Naive B cell (primary cell): ENCODE results near the gene KISS1R. TPM values are rescaled to one million over a fixed set of nuclear protein-coding genes. Genes with fewer than 3 reads are reported as not detected.

Source experiments
- ATAC-seq, 2 donors: fragments of 150-1000 bp; cut with Tn5 transposase; 2 replicates each; pipeline ENCODE4 v1.10.0; 2021; ENCODE audit warnings: low read depth in 2 of 2, mild to moderate bottlenecking in 2 of 2, moderate library complexity in 2 of 2
- DNase-seq: peaks from one replicate; pipeline ENCODE4 v3.0.0; 2022
- H3K27ac Mint-ChIP-seq, 6 donors: one replicate each; pipeline ENCODE4 v1.8.0; 2020 to 2022; ENCODE audit warnings: mild to moderate bottlenecking in 6 of 6, mixed read lengths in 6 of 6, moderate library complexity in 5 of 6, inconsistent platforms in 2 of 6
- H3K27me3 Mint-ChIP-seq, 3 donors: one replicate each; pipeline ENCODE4 v1.8.0; 2021 to 2022; ENCODE audit warnings: mixed read lengths in 3 of 3, mild to moderate bottlenecking in 1 of 3
- H3K36me3 Mint-ChIP-seq, 2 donors: one replicate each; pipeline ENCODE4 v1.8.0; 2020 to 2022; ENCODE audit warnings: mixed read lengths in 2 of 2, inconsistent platforms in 1 of 2, mild to moderate bottlenecking in 1 of 2
- H3K4me1 Mint-ChIP-seq, 3 donors: one replicate each; pipeline ENCODE4 v1.8.0; 2020 to 2022; ENCODE audit warnings: mixed read lengths in 3 of 3, inconsistent platforms in 1 of 3, mild to moderate bottlenecking in 1 of 3, moderate library complexity in 1 of 3
- H3K4me3 Mint-ChIP-seq, 8 donors: one replicate each; pipeline ENCODE4 v1.8.0; 2020 to 2022; ENCODE audit warnings: mild to moderate bottlenecking in 8 of 8, mixed read lengths in 8 of 8, moderate library complexity in 8 of 8, inconsistent platforms in 2 of 8
- H3K9me3 Mint-ChIP-seq, 7 donors: one replicate each; pipeline ENCODE4 v1.8.0; 2020 to 2022; ENCODE audit warnings: mixed read lengths in 7 of 7, mild to moderate bottlenecking in 5 of 7, inconsistent platforms in 2 of 7, moderate library complexity in 1 of 7
- polyA plus RNA-seq, 6 donors: library from polyadenylated mRNA; unstranded; fragments of 300-500 nt; fragmentation: Illumina TruSeq; gene quantifications; one replicate each; pipeline ENCODE4 v1.2.3, GENCODE V29; 2021; ENCODE audit warnings: low read depth in 6 of 6

The KISS1R gene
- polyA plus RNA-seq, 6 donors from 2014 or later, result 0.17 to 0.42 (median 0.33) TPM; not detected in 2

DNA sequence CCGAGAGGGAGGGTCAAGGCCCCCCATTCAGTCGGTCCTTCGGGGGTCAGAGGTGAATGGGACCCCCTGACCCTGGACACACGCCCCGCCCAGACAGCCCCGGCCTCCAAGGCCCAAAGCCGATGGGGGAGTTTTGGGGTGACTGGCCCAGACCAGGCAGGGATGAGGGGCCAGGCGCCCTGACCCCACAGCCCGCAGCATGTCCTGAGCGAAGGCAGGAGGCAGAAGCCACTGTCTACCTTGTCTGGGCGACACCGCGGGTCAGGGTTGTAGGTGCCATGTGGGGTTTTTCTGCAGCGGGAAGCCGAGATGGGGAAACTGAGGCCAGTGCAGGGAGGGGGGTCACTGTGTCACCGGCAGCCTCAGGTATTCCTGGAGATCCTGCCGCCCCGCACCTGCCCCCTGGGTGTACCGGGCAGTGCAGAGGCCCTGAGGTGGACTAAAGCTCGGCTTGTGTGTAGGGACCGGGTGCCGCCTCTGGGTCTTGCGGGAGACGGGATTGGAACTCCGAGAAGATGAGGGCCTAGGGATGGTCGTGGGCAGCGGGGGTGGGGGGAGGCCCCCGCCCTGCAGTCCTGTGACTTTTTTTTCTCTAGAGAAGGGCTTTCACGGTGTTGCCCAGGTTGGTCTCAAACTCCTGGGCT lies 17.2 kb downstream of the KISS1R start:
- ATAC-seq, result no peak
- Mint-ChIP-seq H3K9me3 (peaks cover 0 to 4% (median 0%) of the 10 kb centered on the region in 7 donors), H3K36me3 (no peaks in the 10 kb centered on the region), H3K27me3 (no peaks in the 10 kb centered on the region), H3K4me3 (no peak overlapping the region), H3K27ac (peak overlapping the region in 1 of 6 donors; percentile 62), H3K4me1 (peaks cover 14 to 35% (median 16%) of the 10 kb centered on the region in 3 donors)
- no peak for DNase-seq

DNA sequence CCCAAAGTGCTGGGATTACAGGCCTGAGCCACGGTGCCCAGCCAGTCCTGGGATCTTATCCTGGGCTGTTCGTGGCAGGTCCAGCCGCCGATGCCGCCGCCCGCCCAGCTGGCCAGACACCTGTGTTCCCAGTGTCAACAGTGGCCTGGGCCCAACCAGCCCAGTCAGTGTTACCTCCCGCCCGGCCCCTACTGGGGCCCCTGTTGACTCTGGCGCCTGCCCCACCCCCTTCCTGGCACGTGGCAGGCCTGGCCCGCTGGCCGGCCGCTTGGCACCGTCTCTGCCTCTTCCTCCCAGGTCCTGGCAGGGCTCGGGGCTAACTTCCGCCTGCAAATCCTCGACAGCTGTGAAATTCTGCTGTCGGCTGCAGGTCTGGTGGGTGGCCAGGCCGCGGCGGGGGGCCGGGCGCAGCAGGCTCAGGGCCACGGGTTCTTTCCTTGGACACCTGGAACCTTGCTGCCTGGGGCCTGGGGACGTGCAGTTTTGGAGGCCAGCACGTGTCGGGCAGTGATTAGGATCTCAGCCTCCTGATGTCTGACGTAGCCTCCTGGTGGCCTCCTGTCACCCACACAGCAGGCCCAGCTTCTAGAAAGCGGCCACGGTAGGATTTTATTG lies 17.8 kb downstream of the KISS1R start:
- DNase-seq (no peak), ATAC-seq (peak in 1 of 2 donors; percentile 41)
- Mint-ChIP-seq H3K4me1 (peaks cover 19 to 41% (median 22%) of the 10 kb centered on the region in 3 donors), H3K9me3 (peaks cover 0 to 4% (median 0%) of the 10 kb centered on the region in 7 donors), H3K27ac (peak overlapping the region in 2 of 6 donors; percentile 16 to 76), H3K27me3 (no peaks in the 10 kb centered on the region), H3K36me3 (no peaks in the 10 kb centered on the region), H3K4me3 (no peak overlapping the region)

DNA sequence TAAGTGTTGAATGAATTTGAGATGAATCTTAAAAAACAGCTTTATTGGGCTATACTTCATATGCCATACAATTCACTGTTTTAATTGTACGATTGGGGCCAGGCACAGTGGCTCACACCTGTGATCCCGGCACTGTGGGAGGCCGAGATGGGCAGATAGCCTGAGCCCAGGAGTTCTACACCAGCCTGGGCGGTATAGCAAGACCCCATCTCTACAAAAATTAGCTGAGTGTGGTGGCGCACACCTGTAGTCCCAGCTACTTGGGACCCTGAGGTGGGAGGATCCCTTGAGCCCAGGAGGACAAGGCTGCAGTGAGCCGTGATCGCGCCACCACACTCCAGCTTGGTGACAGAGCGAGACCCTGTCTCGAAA lies 19.0 kb downstream of the KISS1R start:
- no peaks in the 10 kb centered on the region for H3K27me3 Mint-ChIP-seq
- DNase-seq (no peak), ATAC-seq (no peak)
- H3K36me3 Mint-ChIP-seq, result no peaks in the 10 kb centered on the region
- peaks cover 24 to 48% (median 28%) of the 10 kb centered on the region in 3 donors for H3K4me1 Mint-ChIP-seq
- H3K4me3 Mint-ChIP-seq, result no peak overlapping the region
- H3K9me3 Mint-ChIP-seq, result peaks cover 0 to 4% (median 0%) of the 10 kb centered on the region in 7 donors
- peak overlapping the region in 1 of 6 donors; percentile 36 for H3K27ac Mint-ChIP-seq

DNA sequence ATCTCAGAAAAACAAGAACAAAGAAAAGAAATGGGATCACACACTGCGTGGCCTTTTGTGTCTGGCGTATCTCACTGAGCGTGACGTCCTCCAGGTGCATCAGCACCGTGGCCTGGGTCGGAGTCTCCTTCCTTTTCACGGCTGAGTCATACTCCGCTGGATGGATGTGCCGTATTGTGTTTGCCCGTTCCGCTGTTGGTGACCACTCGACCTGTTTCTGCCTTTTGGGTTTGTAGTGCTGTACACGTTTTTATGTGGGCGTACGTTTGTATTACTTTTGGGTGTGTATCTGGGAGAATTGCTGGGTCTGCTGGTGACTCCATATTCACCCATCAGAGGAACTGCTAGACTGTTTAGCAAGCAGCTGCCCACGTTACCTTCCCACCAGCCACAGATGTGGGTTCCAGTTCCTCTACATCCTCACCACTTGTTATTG lies 20.1 kb downstream of the KISS1R start:
- Mint-ChIP-seq H3K36me3 (no peaks in the 10 kb centered on the region), H3K4me3 (peak overlapping the region in 2 of 8 donors; percentile 22 to 42)

GRCh38 chr19:938233-938923 lies 21.2 kb downstream of the KISS1R start:
- peaks cover 19 to 40% (median 24%) of the 10 kb centered on the region in 3 donors for H3K4me1 Mint-ChIP-seq
- peaks cover 0 to 4% (median 0%) of the 10 kb centered on the region in 7 donors for H3K9me3 Mint-ChIP-seq
- no peak for DNase-seq
- no peak for ATAC-seq
- H3K4me3 Mint-ChIP-seq, result peak overlapping the region in 1 of 8 donors; percentile 51
- no peaks in the 10 kb centered on the region for H3K27me3 Mint-ChIP-seq
- H3K27ac Mint-ChIP-seq, result peak overlapping the region in 4 of 6 donors; percentile 35 to 82 (median 77)
- no peaks in the 10 kb centered on the region for H3K36me3 Mint-ChIP-seq

More for the DNA sequence above, 20.1 kb downstream of the KISS1R start:
- Mint-ChIP-seq H3K27me3 (no peaks in the 10 kb centered on the region), H3K4me1 (peaks cover 26 to 51% (median 29%) of the 10 kb centered on the region in 3 donors), H3K9me3 (peaks cover 0 to 4% (median 0%) of the 10 kb centered on the region in 7 donors), H3K27ac (peak overlapping the region; percentile 12 to 86 (median 76))
- DNase-seq, result no peak
- peak in 1 of 2 donors; percentile 15 for ATAC-seq

DNA sequence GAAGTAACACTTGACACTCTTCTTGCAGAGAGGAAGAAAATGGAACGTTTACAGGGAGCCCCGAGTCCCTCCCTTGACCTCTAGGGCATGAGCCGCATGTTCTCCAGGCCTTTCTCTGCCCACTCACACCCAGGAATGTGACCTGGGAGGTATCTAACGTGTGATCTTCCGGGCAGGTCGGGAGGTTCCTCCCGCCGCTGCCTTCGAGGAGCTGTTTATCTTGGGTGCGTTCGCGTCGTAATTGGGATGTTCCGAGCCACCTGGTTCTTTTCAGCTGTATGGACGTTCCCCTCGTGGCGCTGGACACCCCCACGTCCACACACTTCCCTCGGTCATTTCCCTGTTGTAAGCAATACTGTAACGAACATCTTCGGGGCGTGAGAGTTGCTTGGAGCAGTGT lies 22.3 kb downstream of the KISS1R start:
- H3K27ac Mint-ChIP-seq, result peak overlapping the region in 3 of 6 donors; percentile 44 to 89 (median 73)
- H3K9me3 Mint-ChIP-seq, result peaks cover 0 to 4% (median 0%) of the 10 kb centered on the region in 7 donors
- no peaks in the 10 kb centered on the region for H3K27me3 Mint-ChIP-seq
- peak overlapping the region in 3 of 8 donors; percentile 81 to 87 (median 83) for H3K4me3 Mint-ChIP-seq
- no peak for DNase-seq
- peaks cover 19 to 35% (median 24%) of the 10 kb centered on the region in 3 donors for H3K4me1 Mint-ChIP-seq
- H3K36me3 Mint-ChIP-seq, result no peaks in the 10 kb centered on the region
- ATAC-seq, result no peak

DNA sequence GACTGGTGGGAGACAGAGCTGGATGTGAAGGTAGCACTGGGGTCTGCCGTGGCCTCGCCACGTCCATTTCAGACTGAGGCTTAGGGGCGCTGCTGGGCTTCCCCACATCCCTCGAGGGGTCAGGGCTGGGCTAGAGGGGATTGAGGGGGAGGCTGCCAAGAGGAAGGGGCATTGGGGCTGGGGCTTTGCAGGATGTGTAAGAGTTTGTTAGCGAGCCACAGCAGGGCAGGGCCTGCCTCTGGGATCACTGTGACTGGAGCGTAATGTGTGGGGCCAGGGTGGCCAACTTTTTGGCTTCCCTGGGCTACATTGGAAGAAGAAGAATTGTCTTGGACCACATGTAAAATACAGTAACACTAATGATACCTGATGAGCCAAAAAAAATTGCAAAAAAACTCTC lies 22.8 kb downstream of the KISS1R start:
- H3K9me3 Mint-ChIP-seq, result peaks cover 0 to 4% (median 0%) of the 10 kb centered on the region in 7 donors
- no peak for DNase-seq

GRCh38 chr19:940591-941291 lies 23.6 kb downstream of the KISS1R start:
- ATAC-seq (peak; percentile 73 to 76), DNase-seq (peak; percentile 72)
- Mint-ChIP-seq H3K4me1 (peaks cover 19 to 32% (median 26%) of the 10 kb centered on the region in 3 donors), H3K4me3 (peak overlapping the region; percentile 78 to 91 (median 84)), H3K9me3 (peaks cover 0 to 4% (median 0%) of the 10 kb centered on the region in 7 donors), H3K36me3 (no peaks in the 10 kb centered on the region), H3K27me3 (no peaks in the 10 kb centered on the region), H3K27ac (peak overlapping the region in 4 of 6 donors; percentile 74 to 94 (median 91))

More for the DNA sequence above, 22.8 kb downstream of the KISS1R start:
- Mint-ChIP-seq H3K36me3 (no peaks in the 10 kb centered on the region), H3K4me3 (peak overlapping the region; percentile 78 to 90 (median 83)), H3K4me1 (peaks cover 19 to 37% (median 26%) of the 10 kb centered on the region in 3 donors), H3K27me3 (no peaks in the 10 kb centered on the region), H3K27ac (peak overlapping the region; percentile 75 to 93 (median 88))
- no peak for ATAC-seq

DNA sequence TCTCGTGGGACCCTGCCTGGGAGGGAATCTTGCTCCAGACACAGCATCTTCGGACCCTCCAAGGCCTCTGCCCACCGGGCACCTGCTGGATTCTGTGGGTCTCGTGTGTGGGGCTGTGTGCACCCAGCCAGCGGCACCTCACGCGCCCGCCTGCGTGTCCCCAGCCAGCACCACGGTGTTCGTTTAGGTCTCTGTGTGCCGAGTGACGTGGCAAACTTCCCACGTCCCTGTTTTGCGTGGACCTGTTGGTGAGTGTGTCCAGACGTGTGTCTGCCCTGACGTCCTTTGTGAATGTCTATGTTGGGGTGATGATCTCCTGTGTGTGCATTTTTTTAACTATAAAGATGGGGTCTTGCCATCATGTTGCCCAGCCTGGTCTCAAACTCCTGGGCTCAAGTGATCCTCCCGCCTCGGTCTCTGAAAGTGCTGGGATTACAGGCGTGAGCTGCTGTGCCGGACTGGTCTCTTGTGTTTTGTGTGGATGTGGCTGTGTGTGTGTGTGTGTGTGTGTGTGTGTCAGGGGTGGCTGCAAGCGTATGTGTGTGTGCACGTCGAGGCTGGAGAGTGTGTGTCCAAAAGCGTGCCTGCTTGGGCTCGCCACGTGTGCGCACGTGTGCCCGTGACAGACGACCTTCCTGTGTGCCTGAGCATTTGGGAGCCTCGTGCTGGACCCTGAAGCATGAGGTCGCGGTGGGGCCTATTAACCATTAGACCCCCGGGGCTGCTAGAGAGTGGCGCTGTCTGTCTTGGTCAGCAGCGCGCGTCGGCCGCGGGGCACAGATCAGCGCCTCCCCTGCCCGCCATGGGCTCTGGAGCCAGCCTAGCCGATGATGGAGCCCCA lies 24.4 kb downstream of the KISS1R start:
- Mint-ChIP-seq H3K4me3 (peak overlapping the region; percentile 71 to 91 (median 84)), H3K27me3 (no peaks in the 10 kb centered on the region), H3K36me3 (no peaks in the 10 kb centered on the region), H3K9me3 (peaks cover 0 to 4% (median 0%) of the 10 kb centered on the region in 7 donors), H3K27ac (peak overlapping the region in 5 of 6 donors; percentile 74 to 94 (median 89)), H3K4me1 (peaks cover 19 to 29% (median 27%) of the 10 kb centered on the region in 3 donors)
- no peak for DNase-seq
- ATAC-seq, result peak in 1 of 2 donors; percentile 5

GRCh38 chr19:942133-942645 lies 25.1 kb downstream of the KISS1R start:
- no peaks in the 10 kb centered on the region for H3K27me3 Mint-ChIP-seq
- no peak overlapping the region for H3K27ac Mint-ChIP-seq
- ATAC-seq (no peak), DNase-seq (no peak)
- peak overlapping the region in 2 of 8 donors; percentile 53 to 79 for H3K4me3 Mint-ChIP-seq
- no peaks in the 10 kb centered on the region for H3K36me3 Mint-ChIP-seq
- H3K4me1 Mint-ChIP-seq, result peaks cover 21 to 33% (median 26%) of the 10 kb centered on the region in 3 donors
- H3K9me3 Mint-ChIP-seq, result peaks cover 0 to 3% (median 0%) of the 10 kb centered on the region in 7 donors

GRCh38 chr19:943551-944170 lies 26.5 kb downstream of the KISS1R start:
- H3K27ac Mint-ChIP-seq, result peak overlapping the region in 5 of 6 donors; percentile 49 to 97 (median 96)
- no peak for ATAC-seq
- H3K4me1 Mint-ChIP-seq, result peaks cover 28 to 43% (median 40%) of the 10 kb centered on the region in 3 donors
- H3K9me3 Mint-ChIP-seq, result peaks cover 0 to 2% (median 0%) of the 10 kb centered on the region in 7 donors
- no peak for DNase-seq
- no peaks in the 10 kb centered on the region for H3K27me3 Mint-ChIP-seq
- H3K4me3 Mint-ChIP-seq, result peak overlapping the region in 4 of 8 donors; percentile 45 to 57 (median 49)
- no peaks in the 10 kb centered on the region for H3K36me3 Mint-ChIP-seq
